Type B pancreatic cell (in vitro differentiated cells): ENCODE data around the gene C1orf159. TPM values are rescaled to one million over a fixed set of nuclear protein-coding genes. Genes with fewer than 3 reads are reported as not detected.

Experiments
- DNase-seq: peaks from one replicate; pipeline ENCODE4 v3.0.0; 2021; ENCODE audit warnings: mixed read lengths; ENCODE audit not compliant: unreplicated experiment; ENCODE audit errors: extremely low spot score
- H3K27ac Mint-ChIP-seq: 2 replicates; pipeline ENCODE4 v1.8.0; 2021; ENCODE audit warnings: mild to moderate bottlenecking, mixed read lengths
- H3K27me3 Mint-ChIP-seq: 2 replicates; pipeline ENCODE4 v1.8.0; 2021; ENCODE audit warnings: mixed read lengths
- H3K36me3 Mint-ChIP-seq: 2 replicates; pipeline ENCODE4 v1.8.0; 2021; ENCODE audit warnings: mixed read lengths
- H3K4me1 Mint-ChIP-seq: one replicate; pipeline ENCODE4 v1.8.0; 2021; ENCODE audit warnings: mixed read lengths; ENCODE audit not compliant: unreplicated experiment
- H3K4me3 Mint-ChIP-seq: 2 replicates; pipeline ENCODE4 v1.8.0; 2021; ENCODE audit warnings: mild to moderate bottlenecking, mixed read lengths
- H3K9me3 Mint-ChIP-seq: 2 replicates; pipeline ENCODE4 v1.8.0; 2021; ENCODE audit warnings: mixed read lengths
- total RNA-seq: library from RNA; stranded (reverse); gene quantifications from 2 replicates; pipeline ENCODE4 v1.2.1, GENCODE V29; 2021; ENCODE audit warnings: low replicate concordance
- TF ChIP-seq, protein P1 (sequence below): fragments of 200-600 bp; sonication (generic); conservative IDR thresholded peaks from 2 replicates; pipeline ENCODE4 v1.5.0; 2021; ENCODE audit warnings: antibody characterized with exemption, mild to moderate bottlenecking

Gene C1orf159
- total RNA-seq, 1 donor from 2014 or later, result 21.2 TPM

DNA sequence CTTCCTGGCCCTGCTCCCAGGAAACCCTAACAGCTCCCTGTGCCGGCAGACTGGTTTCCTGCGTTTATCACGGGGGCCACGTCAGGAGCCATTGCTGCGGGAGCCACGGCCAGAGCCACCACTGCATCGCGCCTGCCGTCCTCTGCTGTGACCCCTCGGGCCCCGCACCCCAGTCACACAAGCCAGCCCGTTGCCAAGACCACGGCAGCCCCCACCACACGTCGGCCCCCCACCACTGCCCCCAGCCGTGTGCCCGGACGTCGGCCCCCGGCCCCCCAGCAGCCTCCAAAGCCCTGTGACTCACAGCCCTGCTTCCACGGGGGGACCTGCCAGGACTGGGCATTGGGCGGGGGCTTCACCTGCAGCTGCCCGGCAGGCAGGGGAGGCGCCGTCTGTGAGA, 67.9 kb downstream of the C1orf159 start:
- no peak for DNase-seq
- H3K9me3 Mint-ChIP-seq, result no peaks in the 10 kb centered on the region
- H3K4me3 Mint-ChIP-seq, result no peak overlapping the region
- peaks cover 14% of the 10 kb centered on the region for H3K36me3 Mint-ChIP-seq
- H3K27me3 Mint-ChIP-seq, result no peaks in the 10 kb centered on the region
- no peaks in the 10 kb centered on the region for H3K4me1 Mint-ChIP-seq
- no peak overlapping the region for H3K27ac Mint-ChIP-seq
- TF ChIP-seq, protein P1, sequence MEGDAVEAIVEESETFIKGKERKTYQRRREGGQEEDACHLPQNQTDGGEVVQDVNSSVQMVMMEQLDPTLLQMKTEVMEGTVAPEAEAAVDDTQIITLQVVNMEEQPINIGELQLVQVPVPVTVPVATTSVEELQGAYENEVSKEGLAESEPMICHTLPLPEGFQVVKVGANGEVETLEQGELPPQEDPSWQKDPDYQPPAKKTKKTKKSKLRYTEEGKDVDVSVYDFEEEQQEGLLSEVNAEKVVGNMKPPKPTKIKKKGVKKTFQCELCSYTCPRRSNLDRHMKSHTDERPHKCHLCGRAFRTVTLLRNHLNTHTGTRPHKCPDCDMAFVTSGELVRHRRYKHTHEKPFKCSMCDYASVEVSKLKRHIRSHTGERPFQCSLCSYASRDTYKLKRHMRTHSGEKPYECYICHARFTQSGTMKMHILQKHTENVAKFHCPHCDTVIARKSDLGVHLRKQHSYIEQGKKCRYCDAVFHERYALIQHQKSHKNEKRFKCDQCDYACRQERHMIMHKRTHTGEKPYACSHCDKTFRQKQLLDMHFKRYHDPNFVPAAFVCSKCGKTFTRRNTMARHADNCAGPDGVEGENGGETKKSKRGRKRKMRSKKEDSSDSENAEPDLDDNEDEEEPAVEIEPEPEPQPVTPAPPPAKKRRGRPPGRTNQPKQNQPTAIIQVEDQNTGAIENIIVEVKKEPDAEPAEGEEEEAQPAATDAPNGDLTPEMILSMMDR, result no peak

DNA sequence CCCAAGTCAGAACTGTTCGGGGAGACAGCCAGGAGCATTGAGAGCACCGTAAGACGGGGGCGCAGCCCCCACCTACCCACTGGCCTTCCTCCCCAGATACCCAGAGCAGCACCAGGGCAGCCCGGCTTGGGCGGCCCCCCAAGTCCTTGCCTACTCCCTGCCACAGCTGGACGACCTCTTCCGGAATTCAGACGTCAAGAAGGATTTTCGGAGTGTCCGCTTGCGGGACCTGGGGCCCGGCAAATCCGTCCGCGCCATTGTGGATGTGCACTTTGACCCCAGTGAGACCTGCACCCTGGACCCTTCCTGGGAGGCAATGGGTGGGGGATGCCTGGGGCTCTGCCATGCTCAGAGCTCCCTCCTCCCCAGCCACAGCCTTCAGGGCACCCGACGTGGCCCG, 68.5 kb downstream of the C1orf159 start:
- TF ChIP-seq, protein P1, result no peak
- Mint-ChIP-seq H3K27ac (no peak overlapping the region), H3K27me3 (no peaks in the 10 kb centered on the region), H3K4me1 (no peaks in the 10 kb centered on the region), H3K4me3 (no peak overlapping the region), H3K9me3 (no peaks in the 10 kb centered on the region), H3K36me3 (peaks cover 8% of the 10 kb centered on the region)
- no peak for DNase-seq

DNA sequence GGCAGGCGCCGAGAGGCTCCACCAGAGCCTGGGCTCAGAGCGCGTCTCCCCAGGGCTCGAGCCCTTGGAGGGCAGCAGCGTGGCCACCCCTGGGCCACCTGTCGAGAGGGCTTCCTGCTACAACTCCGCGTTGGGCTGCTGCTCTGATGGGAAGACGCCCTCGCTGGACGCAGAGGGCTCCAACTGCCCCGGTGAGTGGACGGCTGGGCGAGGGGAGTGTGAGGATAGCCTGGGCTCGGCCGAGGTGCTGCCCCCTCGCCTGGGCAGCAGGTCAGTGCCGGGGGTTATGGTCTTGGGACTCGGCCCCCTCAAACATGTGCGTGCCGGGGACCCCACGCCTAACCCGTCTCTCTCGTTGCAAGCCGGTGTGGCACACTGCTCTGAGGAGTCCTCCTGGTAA, 69.1 kb downstream of the C1orf159 start:
- Mint-ChIP-seq H3K4me1 (no peaks in the 10 kb centered on the region), H3K4me3 (no peak overlapping the region), H3K36me3 (peaks cover 4% of the 10 kb centered on the region), H3K27me3 (no peaks in the 10 kb centered on the region), H3K27ac (no peak overlapping the region), H3K9me3 (no peaks in the 10 kb centered on the region)
- TF ChIP-seq, protein P1, result no peak
- no peak for DNase-seq

DNA sequence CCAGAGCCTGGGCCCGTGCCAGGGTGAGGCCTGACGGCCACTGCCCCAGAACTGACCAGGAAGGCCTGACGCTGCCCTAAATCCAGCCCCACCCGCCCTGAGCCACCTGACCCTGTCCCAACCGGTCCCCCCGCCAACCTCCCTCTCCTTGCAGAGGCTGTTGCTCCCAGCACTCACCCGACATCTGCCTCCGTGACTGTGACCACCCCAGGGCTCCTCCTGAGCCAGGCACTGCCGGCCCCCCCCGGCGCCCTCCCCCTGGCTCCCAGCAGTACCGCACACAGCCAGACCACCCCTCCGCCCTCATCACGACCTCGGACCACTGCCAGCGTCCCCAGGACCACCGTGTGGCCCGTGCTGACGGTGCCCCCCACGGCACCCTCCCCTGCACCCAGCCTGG, 69.6 kb downstream of the C1orf159 start:
- peaks cover 4% of the 10 kb centered on the region for H3K36me3 Mint-ChIP-seq

DNA sequence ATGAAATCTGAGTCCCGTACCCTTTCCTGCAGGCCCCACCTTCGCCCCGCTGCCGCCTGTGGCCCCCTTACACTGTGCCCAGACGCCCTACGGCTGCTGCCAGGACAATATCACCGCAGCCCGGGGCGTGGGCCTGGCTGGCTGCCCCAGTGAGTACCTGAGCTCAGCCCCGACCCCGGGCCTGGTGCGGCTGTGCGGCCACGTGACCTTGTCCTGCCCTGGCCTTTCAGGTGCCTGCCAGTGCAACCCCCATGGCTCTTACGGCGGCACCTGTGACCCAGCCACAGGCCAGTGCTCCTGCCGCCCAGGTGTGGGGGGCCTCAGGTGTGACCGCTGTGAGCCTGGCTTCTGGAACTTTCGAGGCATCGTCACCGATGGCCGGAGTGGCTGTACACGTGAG, 70.8 kb downstream of the C1orf159 start:
- Mint-ChIP-seq H3K27me3 (no peaks in the 10 kb centered on the region), H3K4me1 (no peaks in the 10 kb centered on the region), H3K4me3 (no peak overlapping the region), H3K27ac (no peak overlapping the region), H3K36me3 (peaks cover 4% of the 10 kb centered on the region), H3K9me3 (no peaks in the 10 kb centered on the region)
- DNase-seq, result no peak
- TF ChIP-seq, protein P1, result no peak

More for the DNA sequence above, 69.6 kb downstream of the C1orf159 start:
- TF ChIP-seq, protein P1, result no peak
- Mint-ChIP-seq H3K27ac (no peak overlapping the region), H3K4me3 (no peak overlapping the region), H3K27me3 (no peaks in the 10 kb centered on the region), H3K9me3 (no peaks in the 10 kb centered on the region), H3K4me1 (no peaks in the 10 kb centered on the region)
- no peak for DNase-seq

DNA sequence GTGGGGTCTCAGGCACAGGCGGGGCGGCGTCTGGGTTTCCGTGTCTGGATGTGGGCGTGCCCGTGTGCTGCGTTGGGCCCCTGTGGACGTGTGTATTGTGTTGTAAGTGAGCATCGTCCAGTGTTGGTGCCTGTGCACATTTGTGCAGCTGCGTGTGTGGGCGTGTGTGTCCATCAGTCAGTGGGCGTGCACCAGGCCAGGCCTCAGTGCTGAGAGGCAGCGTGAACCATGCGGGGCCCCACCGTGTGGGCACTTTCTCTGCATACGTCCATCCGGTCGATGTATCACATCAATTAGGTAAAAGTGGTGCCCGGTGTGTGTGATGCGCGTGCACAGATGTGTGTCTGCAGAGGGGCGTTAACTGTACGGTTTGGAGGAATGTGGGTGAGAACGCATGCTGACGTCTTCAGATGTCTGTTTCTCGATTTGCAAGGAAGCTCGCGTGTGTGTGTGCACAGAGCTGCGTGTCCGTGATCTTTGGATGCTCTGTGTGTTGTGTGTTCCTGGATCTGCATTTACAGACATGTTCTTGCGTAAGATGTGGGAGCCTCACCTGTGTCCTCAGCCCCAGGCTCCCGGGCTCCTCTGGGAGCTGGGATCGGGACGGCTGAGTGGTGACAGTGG, 71.3 kb downstream of the C1orf159 start:
- peaks cover 2% of the 10 kb centered on the region for H3K27me3 Mint-ChIP-seq
- H3K9me3 Mint-ChIP-seq, result no peaks in the 10 kb centered on the region
- TF ChIP-seq, protein P1, result no peak
- peaks cover 4% of the 10 kb centered on the region for H3K36me3 Mint-ChIP-seq
- H3K27ac Mint-ChIP-seq, result no peak overlapping the region
- peaks cover 2% of the 10 kb centered on the region for H3K4me1 Mint-ChIP-seq
- DNase-seq, result no peak
- H3K4me3 Mint-ChIP-seq, result no peak overlapping the region
